ENCODE results near the gene ATF5.

The ATF5 gene, protein sequence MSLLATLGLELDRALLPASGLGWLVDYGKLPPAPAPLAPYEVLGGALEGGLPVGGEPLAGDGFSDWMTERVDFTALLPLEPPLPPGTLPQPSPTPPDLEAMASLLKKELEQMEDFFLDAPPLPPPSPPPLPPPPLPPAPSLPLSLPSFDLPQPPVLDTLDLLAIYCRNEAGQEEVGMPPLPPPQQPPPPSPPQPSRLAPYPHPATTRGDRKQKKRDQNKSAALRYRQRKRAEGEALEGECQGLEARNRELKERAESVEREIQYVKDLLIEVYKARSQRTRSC

DNA sequence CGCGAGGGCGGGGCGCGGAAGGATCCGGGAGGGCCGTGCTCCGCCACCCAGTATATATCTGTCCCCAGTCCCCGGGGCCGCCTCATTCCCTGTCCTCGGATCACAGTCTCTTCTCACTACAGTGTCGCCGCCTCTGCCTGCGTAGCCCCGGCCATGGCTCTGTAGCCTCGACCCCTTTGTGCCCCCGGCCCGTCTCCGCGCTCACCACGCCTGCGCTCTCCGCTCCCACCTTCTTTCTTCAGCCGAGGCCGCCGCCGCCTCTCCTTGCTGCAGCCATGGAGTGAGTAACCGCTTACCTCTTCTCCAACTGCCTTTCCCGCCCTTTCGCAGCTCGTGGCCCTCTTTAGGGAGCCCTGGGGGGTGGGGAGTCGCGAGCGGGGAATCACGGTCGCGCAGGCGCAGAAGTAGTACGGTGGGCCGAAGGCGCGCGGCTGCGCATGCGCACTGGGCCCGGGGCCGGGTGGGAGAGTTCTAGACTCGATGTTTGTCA is at the start of gene ATF5, which contains the start of gene NUP62:
TSS of gene ATF5 (plus strand) at position 85 of the 490 bp plus-strand sequence. CDS start 1,646 bp downstream, outside the sequence.
TSS of gene NUP62 (minus strand) at position 384 of the 490 bp plus-strand sequence. CDS start 19,697 bp downstream, outside the sequence.
- FAIRE-seq = no peak

DNA sequence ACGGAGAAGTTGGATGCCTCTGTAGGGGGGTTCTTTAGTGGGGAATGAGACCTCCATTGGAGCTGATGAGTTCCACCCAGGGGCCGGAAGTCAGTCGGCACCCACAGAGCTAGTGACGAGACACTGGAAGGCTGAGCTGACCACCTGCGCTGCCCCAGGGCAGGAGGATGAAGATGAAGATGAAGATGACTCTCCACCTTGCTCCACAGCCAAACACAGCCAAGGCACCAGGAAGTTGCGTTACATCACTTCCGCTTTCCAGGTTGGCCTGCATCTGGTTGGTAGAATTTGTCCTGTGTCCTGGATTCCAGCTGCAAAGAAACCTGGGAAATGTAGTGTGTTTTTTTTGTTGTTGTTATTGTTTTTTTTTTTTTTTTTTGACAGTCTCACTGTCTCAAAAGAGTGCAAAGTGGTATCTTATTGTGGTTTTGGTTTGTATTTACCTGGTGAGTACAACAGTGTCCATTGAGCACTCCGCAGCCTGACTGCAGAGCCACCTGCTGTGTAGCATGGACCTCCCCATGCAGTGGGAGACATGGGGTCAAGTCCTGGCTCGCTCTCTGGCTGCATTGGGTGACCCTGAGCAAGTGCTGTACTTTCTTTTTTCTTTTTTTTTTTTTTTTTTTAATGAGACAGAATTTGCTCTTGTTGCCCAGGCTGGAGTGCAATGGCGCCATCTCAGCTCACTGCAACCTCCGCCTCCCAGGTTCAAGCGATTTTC is 49.6 kb upstream of the ATF5 start:
- FAIRE-seq = no peak

- no peak for FAIRE-seq
Measured at GRCh38 chr19:49880162-49880869, 48.7 kb upstream of the ATF5 start.

DNA sequence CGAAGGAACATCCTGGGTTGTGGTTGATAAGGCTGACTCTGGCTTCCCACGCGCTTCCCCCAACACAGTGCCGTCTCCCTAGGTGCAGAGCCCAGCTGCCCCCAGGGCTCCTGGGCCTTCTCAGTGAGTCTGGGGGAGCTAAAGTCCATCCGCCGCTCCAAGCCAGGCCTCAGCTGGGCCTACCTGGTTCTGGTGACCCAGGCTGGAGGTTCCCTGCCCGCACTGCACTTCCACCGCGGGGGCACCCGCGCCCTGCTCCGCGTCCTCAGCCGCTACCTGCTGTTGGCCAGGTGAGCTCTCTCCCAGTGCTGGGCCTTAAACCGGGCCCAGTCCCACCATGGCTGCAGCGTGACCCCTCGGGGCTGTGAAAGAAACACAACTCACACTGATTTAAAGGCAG is 47.8 kb upstream of the ATF5 start:
- FAIRE-seq = no peak

- no peak for FAIRE-seq
Measured at GRCh38 chr19:49881672-49882394, 47.2 kb upstream of the ATF5 start.

GRCh38 chr19:49882643-49883042 is 46.4 kb upstream of the ATF5 start:
- no peak for FAIRE-seq

- FAIRE-seq = no peak
Measured at GRCh38 chr19:49883094-49883493, 45.9 kb upstream of the ATF5 start.

- no peak for FAIRE-seq
Measured at GRCh38 chr19:49884109-49884508, 44.9 kb upstream of the ATF5 start.

GRCh38 chr19:49884760-49885159 is 44.2 kb upstream of the ATF5 start:
- no peak for FAIRE-seq

DNA sequence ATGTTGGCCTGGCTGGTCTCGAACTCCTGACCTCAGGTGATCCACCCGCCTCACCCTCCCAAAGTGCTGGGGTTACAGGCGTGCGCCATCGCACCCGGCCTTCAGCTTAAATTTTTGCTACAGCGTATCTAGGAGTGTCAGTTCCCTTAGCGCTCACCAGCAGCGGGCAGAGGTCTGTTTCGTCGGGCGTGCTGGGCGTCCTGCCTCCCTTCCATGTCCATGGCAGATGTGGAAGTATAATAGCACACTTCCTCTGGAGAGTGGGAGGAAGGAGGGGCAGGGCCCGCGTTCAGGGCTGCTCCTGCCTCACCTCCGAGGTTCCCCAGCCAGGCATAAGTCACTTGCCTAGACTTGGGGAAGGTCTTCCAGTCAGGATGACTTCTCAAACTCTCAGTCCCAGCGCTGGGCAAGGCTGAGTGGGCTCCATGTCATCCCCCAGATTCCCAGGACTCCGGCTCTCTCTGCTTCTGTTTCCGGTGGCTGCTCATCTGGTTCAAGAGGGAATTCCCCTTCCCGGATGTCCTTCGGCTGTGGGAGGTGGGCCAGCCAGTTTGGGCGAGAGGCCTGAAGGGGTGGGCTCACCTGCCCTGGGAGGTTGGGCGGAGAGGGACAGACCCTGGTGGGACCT is 41.9 kb upstream of the ATF5 start:
- FAIRE-seq = no peak

DNA sequence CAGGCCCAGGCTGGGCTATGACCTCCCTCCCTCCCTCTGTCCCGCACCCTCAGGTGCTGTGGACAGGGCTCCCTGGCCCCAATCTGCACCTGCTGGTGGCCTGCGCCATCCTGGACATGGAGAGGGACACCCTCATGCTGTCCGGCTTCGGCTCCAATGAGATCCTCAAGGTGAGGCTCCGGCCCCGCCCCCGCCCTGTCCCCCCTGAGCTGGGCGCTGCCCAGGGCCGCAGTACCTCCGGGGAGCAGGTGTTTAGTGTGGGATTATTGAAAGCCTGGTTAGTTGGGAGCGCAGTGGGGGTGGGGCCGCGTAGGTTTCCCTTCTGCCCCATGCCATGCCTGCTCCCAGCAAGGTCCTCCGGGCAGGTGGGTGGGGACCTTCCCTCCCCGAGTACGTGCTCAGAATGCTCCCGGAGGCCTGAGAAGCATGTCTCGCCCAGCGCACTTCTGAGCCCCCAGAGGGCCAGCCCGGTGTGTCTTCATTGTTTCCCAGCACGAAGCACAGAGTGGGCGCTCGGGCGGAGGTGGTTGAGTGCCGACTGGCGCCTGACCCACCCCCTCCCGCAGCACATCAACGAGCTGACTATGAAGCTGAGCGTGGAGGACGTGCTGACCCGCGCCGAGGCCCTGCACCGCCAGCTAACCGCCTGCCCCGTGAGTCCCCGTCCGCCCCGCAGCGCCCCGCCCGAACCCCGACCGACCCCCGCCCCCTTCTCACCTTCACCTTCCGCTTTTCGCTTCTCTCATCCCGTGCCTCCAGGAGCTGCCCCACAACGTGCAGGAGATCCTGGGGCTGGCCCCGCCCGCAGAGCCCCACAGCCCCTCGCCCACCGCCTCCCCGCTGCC is 41.1 kb upstream of the ATF5 start:
- FAIRE-seq = no peak

DNA sequence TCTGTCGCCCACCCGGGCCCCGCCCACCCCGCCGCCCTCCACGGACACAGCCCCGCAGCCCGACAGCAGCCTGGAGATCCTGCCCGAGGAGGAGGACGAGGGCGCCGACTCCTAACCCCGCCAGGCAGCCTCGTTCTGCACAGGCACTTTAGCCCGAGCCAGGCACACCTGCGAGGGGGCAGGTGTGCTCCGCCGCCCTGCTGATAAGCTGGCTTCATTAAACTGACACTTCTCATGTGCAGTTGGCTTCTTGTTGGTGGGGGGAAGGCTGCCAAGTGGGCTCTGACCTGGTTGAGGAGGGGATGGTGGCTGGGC is 40.5 kb upstream of the ATF5 start:
- FAIRE-seq = no peak

DNA sequence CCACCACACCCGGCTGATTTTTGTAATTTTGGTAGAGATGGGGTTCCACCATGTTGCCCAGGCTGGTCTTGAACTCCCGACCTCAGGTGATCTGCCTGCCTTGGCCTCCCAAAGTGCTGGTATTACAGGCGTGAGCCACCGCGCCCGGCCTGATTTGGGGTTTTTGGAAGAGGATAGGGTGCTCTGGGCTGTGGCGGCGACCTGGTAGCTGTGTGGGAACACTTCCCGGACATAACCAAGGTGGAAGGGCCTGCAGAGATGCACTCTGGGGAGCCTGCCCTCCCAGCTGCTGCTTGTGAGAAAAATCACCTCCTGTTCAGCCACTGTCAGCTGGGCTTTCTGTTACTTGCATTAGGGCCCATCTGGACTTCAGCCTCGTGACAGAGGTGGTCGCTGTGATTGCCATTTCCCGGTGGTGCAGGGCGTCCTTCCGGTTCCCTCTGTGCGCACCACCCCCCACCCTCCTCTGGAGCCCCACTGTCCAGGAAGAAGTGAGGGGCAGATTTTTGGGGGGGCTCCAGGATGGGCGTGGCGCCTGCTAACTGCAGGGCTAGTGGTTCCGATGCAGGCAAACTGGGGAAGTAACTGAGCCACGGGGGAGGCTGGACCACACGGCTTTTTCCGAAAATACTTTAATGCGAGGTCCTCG is 39.8 kb upstream of the ATF5 start:
- no peak for FAIRE-seq

- FAIRE-seq = no peak
Measured at GRCh38 chr19:49889687-49890348, 39.2 kb upstream of the ATF5 start.

GRCh38 chr19:49890349-49891311 is 38.4 kb upstream of the ATF5 start:
- no peak for FAIRE-seq

- FAIRE-seq = no peak
Measured at GRCh38 chr19:49891393-49891792, 37.6 kb upstream of the ATF5 start.

DNA sequence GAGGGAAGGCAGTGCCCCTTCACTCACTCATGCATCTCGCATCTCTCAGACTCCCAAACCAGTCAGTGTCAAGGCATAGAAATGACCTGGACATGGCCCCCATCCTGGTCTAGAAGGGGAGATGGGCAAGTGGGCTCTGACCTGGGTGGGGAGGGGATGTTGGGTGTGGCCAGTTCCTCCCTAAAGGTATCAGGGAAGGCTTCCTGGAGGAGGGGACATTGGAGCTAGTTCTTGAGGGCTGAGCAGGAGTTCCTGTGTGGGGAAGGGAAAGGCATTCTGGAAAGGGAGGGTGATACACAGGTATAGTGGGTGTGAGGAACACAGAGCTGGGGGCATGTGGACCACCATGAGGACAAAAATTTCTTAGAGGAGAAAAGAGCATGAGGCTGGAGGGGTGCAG is 36.3 kb upstream of the ATF5 start:
- no peak for FAIRE-seq

DNA sequence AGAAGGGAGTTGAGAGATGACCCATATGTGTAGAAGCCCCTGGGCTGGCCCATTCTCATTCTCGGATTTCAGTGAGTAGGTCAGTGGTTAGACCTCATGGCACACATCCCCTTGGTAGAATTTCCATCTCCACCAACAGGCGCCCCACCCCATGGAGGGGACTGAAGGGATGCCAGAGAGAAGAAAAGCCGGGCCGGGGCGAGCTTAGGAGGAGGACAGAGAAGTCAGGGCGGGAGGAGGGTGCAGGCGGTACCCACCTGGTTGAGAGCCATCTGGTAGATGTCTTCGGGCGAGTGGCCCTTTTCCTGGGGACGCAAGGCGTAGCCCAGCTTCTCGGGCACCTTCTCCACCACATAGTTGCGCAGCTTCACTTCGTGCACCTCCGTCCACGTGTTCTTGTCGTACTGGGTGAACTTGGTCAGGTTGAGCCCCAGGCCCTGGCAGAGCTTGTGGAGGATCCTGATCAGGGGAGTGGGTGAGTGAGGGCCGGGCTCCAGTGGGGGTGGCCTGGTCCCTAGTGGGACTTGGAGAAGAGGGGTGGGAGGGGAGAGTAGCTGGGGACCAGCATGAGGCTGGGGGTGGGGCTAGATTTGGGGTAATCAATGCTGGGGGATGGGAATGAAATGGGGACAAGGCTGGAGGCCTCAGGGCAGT is 34.9 kb upstream of the ATF5 start:
- no peak for FAIRE-seq
